ENCODE measurements around the gene KPRP. TPM values are rescaled to one million over a fixed set of nuclear protein-coding genes. Genes with fewer than 3 reads are reported as not detected.

The KPRP gene
- total and polyA plus RNA-seq, 10 of the 15 experiments (the other 5 are each of a cell fraction or from before 2014, with no cell fraction given): not detected

GRCh38 chr1:152718238-152718637 lies 39.6 kb upstream of the KPRP start (continued):
- TF ChIP-seq SKIL (IDR thresholded peaks at IDR 0.05; ENCODE audit: low read depth, poor library complexity, severe bottlenecking) (no peak), SMARCA5 (IDR thresholded peaks at IDR 0.05) (no peak), POLR2A (IDR thresholded peaks at IDR 0.05; ENCODE audit: low read depth, low read length) (no peak), TCF12 (IDR thresholded peaks at IDR 0.05; ENCODE audit: low read depth, low read length) (no peak), EP300 (IDR thresholded peaks at IDR 0.05; ENCODE audit: borderline replicate concordance in 1 of 2, control insufficient read depth in 1 of 2, low read depth in 2 of 2, low read length in 2 of 2) (no peak), ZBED1 (IDR thresholded peaks at IDR 0.05; ENCODE audit: borderline replicate concordance) (no peak)

GRCh38 chr1:152725261-152725660 lies 32.6 kb upstream of the KPRP start:
- Histone ChIP-seq H2AFZ (ENCODE audit: control insufficient read depth, low read depth, low read length) (no peak overlapping the region), H3K9ac (ENCODE audit: control insufficient read depth, insufficient read depth, low read length) (no peak overlapping the region), H3K27ac (ENCODE audit: control insufficient read depth, insufficient read depth) (no peak overlapping the region), H3K27me3 (replicated peaks in 1 of 2; ENCODE audit: control insufficient read depth in 2 of 2, insufficient read depth in 2 of 2, low read length in 1 of 2) (no peaks in the 10 kb centered on the region), H3K79me2 (ENCODE audit: control insufficient read depth, insufficient read depth, low read length) (no peaks in the 10 kb centered on the region), H3K36me3 (ENCODE audit: control insufficient read depth in 2 of 2, insufficient read depth in 2 of 2, low read length in 1 of 2) (no peaks in the 10 kb centered on the region), H3K4me3 (no peak overlapping the region), H3K4me1 (ENCODE audit: control insufficient read depth, insufficient read depth, low read length) (no peaks in the 10 kb centered on the region), H3K4me2 (ENCODE audit: control insufficient read depth, insufficient read depth) (no peak overlapping the region), H4K20me1 (ENCODE audit: control insufficient read depth, insufficient read depth) (no peaks in the 10 kb centered on the region), H3K9me3 (replicated peaks; ENCODE audit: control insufficient read depth, insufficient read depth, low read length) (no peaks in the 10 kb centered on the region)
- POLR2A ChIA-PET: no interaction called here
- DNase-seq (ENCODE audit: low read depth, low spot score) (no peak), FAIRE-seq (no peak), ATAC-seq (no peak)
- CTCF ChIA-PET: no interaction called here
- intact Hi-C loops (cut with micrococcal nuclease; ENCODE audit: unreplicated experiment) (no loop called here), in situ Hi-C loops (cut with MboI) (no loop called here)
- BruUV-seq (replicated peaks): no TSS peak
- SMC1A ChIA-PET (ENCODE audit: uncharacterized antibody, unreplicated experiment): no interaction called here
- RAD21 ChIA-PET (ENCODE audit: unreplicated experiment): no interaction called here
- TF ChIP-seq ZNF384 (IDR thresholded peaks at IDR 0.05; ENCODE audit: borderline replicate concordance, low read depth, low read length): no peak
- no peak for TF ChIP-seq POLR2AphosphoS5 (IDR thresholded peaks at IDR 0.05; ENCODE audit: low read length)
- TF ChIP-seq CEBPZ (IDR thresholded peaks at IDR 0.05; ENCODE audit: low read depth, low read length): no peak
- TF ChIP-seq BMI1 (IDR thresholded peaks at IDR 0.05; ENCODE audit: borderline replicate concordance): no peak
- no peak for TF ChIP-seq NR2C2 (IDR thresholded peaks at IDR 0.05; ENCODE audit: borderline replicate concordance, control insufficient read depth, insufficient read length, low read depth)
- TF ChIP-seq SMAD1 (IDR thresholded peaks at IDR 0.05; ENCODE audit: low read depth, partially characterized antibody): no peak
- TF ChIP-seq PKNOX1 (IDR thresholded peaks at IDR 0.05): no peak
- no peak for TF ChIP-seq SP1 (IDR thresholded peaks at IDR 0.05; ENCODE audit: low read depth, low read length)
- TF ChIP-seq HDAC6 (IDR thresholded peaks at IDR 0.05; ENCODE audit: unreplicated experiment): no peak
- TF ChIP-seq IKZF1 (conservative IDR thresholded peaks at IDR 0.05): no peak
- TF ChIP-seq ZNF274 (IDR thresholded peaks at IDR 0.05; ENCODE audit: insufficient read depth, insufficient read length): no peak
- TF ChIP-seq NRF1 (conservative IDR thresholded peaks at IDR 0.05; ENCODE audit: low read depth, low read length): no peak
- TF ChIP-seq NR2C1 (IDR thresholded peaks at IDR 0.05): no peak
